ENCODE data around the gene DPP8.

- TF ChIP-seq CTCF (IDR thresholded peaks at IDR 0.05; ENCODE audit: low read length) (no peak), EZH2 (IDR thresholded peaks at IDR 0.05; ENCODE audit: borderline replicate concordance, low read length) (no peak)
Measured at GRCh38 chr15:65421360-65422215, 95.9 kb downstream of the DPP8 start.

All from OCI-LY1 (cell line).